ENCODE data around the gene ERLIN1.
"Not testable (repeated sequence)": the region's sequence is repeated elsewhere in the genome, so short reads cannot be mapped to it uniquely, and the experiment has no call there.

The ERLIN1 gene

DNA sequence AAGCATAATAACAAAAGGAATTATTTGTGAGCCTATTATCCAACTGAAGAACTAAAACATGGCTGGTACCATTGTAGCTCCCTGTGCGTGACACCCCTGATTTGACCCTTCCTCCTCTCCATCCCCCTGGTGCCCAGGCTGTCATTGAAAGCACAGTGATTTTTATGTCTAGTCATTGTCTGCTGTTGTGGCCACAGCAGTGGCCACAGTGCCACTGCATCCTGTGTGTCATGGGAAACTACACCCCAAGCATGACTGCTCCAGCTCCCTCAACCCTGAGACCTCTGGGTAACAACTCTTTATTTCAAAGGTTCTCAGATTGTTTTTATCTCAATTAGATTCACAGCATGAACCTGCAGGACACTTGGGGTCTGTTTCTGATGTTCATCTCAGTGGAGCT is 52.0 kb downstream of the ERLIN1 start:
- DNase-seq (ENCODE audit: low read depth), result no peak

DNA sequence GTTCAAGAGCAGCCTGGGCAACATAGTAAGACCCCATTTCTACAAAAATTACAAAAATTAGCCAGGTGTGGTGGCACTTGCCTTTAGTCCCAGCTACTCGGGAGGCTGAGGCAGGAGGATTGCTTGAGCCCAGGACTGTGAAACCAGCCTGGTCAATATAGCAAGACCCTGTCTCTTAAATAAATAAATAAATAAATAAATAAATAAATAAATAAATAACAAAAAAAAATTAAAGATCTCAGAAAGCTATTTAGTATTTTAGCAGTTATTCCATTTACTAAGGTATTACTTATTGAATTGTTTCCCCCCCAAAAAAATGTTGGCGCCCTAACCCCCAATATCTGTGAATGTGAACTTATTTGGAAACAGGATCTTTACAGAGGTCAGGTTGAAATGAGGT is 53.4 kb downstream of the ERLIN1 start:
- no peak for DNase-seq (ENCODE audit: low read depth)

GRCh38 chr10:100131571-100131970 is 54.3 kb downstream of the ERLIN1 start:
- DNase-seq (ENCODE audit: low read depth), result no peak

GRCh38 chr10:100130831-100131230 is 55.0 kb downstream of the ERLIN1 start:
- no peak for DNase-seq (ENCODE audit: low read depth)

GRCh38 chr10:100129424-100129823 is 56.4 kb downstream of the ERLIN1 start:
- no peak for DNase-seq (ENCODE audit: low read depth)

DNA sequence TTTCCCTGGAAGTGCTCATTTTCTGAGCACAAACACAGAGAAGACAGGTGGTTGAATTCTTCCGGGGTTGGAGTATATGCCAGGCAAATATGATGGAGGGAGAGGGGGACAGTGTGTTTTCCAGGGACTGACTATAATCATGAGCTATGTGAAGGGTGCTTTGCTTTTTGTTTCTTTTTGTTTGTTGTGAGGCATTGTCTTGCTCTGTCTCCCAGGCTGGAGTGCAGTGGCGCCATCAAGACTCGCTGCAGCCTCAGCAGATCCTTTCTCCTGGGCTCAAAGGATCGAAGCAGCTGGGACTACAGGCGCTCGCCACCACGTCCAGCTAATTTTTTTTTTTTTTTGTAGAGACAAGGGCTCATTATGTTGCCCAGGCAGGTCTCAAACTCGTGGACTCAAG is 56.9 kb downstream of the ERLIN1 start:
- no peak for DNase-seq (ENCODE audit: low read depth)

GRCh38 chr10:100125335-100125734 is 60.5 kb downstream of the ERLIN1 start:
- not testable (repeated sequence) for DNase-seq (ENCODE audit: low read depth)

DNA sequence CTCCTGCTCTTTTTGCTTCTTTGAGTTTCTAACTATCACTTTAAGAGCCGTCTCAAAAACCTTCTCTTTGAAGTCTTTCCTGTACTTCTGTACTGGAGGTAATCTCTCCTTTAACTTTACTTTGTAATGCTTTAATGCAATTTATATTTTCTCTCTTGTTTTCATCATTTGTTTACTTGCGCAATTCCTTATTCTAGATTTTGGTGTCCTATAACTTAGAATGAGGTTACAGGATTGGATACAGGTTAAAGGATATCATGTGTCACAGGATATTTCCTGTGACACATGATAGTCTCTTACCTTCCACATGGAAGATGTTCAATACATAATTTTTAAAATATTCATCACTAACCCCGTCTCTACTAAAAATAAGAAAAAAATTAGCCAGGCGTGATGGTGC is 61.7 kb downstream of the ERLIN1 start:
- no peak for DNase-seq (ENCODE audit: low read depth)

- DNase-seq (ENCODE audit: low read depth), result no peak
Measured at GRCh38 chr10:100122780-100123179, 63.0 kb downstream of the ERLIN1 start.

- DNase-seq (ENCODE audit: low read depth), result no peak
Measured at GRCh38 chr10:100120550-100120949, 65.3 kb downstream of the ERLIN1 start.

GRCh38 chr10:100119726-100120125 is 66.1 kb downstream of the ERLIN1 start:
- no peak for DNase-seq (ENCODE audit: low read depth)

- DNase-seq (ENCODE audit: low read depth), result no peak
Measured at GRCh38 chr10:100114976-100115770, 70.7 kb downstream of the ERLIN1 start.

GRCh38 chr10:100114460-100114859 is 71.4 kb downstream of the ERLIN1 start:
- DNase-seq (ENCODE audit: low read depth), result no peak

DNA sequence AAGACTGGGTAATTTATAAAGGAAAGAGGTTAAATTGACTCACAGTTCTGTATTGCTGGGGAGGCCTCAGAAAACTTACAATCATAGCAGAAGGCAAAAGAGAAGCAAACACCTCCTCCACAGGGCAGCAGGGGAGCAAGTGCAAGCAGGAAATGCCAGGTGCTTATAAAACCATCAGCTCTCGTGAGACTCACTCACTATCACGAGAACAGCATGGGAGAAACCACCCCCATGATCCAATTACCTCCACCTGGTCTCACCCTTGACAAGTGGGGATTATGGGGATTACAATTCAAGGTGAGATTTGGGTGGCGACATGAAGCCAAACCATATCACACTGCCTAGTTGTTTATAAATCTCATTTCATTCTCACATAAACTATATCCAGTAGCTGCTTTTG is 76.2 kb downstream of the ERLIN1 start:
- no peak for DNase-seq (ENCODE audit: low read depth)

GRCh38 chr10:100106865-100107264 is 79.0 kb downstream of the ERLIN1 start:
- DNase-seq (ENCODE audit: low read depth), result no peak

DNA sequence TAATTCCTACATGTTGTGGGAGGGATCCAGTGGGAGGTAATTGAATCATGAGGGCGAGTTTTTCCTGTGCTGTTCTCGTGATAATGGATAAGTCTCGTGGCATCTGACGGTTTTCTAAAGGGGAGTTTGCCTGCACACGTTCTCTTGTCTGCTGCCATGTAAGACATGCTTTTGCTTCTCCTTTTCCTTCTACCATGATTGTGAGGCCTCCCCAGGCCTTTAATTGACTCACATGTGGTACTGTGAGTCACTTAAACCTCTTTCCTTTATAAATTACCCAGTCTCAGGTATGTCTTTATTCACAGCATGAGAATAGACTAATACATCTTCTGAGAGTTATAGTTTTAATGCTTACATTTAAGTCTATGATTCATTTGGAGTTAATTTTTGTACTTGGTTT is 81.5 kb downstream of the ERLIN1 start:
- DNase-seq (ENCODE audit: low read depth), result no peak

GRCh38 chr10:100103581-100103980 is 82.2 kb downstream of the ERLIN1 start:
- DNase-seq (ENCODE audit: low read depth), result no peak

DNA sequence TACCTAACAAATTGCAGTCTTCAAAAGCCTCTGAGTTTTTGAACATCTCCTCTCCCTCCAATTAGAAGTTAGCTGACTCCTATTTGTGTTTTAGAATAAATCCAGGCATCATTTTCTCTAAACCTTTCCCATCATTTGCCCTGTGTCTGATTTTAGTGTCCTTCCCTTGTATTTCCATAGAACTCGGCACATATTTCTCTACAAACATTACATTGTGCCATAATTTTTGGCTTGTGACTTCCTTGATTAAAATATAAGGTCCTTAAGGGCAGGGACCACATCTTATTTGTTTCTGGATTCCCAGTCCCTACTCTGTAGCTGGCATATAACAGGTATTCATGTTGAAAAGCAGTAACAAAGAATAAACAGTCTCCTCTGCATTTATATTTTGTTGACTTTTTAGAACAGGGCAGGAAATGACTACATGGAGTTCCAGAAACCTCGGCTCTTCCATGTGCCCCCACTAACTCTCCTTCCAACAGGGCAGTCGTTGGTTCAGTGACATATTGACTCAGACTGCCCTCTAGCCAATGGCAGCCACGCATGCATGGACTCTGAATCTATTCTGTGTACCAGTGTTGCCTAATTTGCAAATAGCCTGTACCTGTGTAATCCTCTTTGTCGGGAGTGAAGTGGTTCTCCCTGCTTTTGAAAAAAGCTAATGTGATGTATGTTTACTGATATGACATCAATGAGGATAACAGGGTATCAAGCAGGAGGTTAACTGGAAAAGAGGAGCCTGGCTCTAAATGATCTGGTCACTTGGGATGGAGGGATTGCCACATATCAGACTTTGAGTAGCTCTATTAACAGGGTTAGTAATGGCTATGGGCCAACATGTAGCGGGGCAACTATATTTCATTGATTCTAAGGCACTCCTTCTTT is 84.4 kb downstream of the ERLIN1 start:
- no peak for DNase-seq (ENCODE audit: low read depth)

- no peak for DNase-seq (ENCODE audit: low read depth)
Measured at GRCh38 chr10:100100651-100101184, 85.1 kb downstream of the ERLIN1 start.
